GM18520 (cell line): ENCODE results near the gene RBM33.

ENCODE experiments used
- ATAC-seq: cut with Tn5 transposase; IDR thresholded peaks from one replicate; pipeline ENCODE4 v1.9.1; 2021; ENCODE audit not compliant: unreplicated experiment

RBM33 gene

GRCh38 chr7:155621418-155621980 is 23.0 kb upstream of the RBM33 start:
- ATAC-seq, result no peak

- ATAC-seq, result no peak
These were observed 20.0 kb upstream of the RBM33 start for GRCh38 chr7:155624412-155624811.

- no peak for ATAC-seq
These were observed 18.9 kb upstream of the RBM33 start for GRCh38 chr7:155625557-155625956.

GRCh38 chr7:155629171-155629570 is 15.3 kb upstream of the RBM33 start:
- no peak for ATAC-seq

- no peak for ATAC-seq
These were observed 13.3 kb upstream of the RBM33 start for GRCh38 chr7:155631155-155631554.

- no peak for ATAC-seq
These were observed 8.6 kb upstream of the RBM33 start for GRCh38 chr7:155635817-155636216.

- no peak for ATAC-seq
These were observed 7.3 kb upstream of the RBM33 start for GRCh38 chr7:155637155-155637554.

- ATAC-seq, result no peak
These were observed 6.1 kb upstream of the RBM33 start for GRCh38 chr7:155638366-155638765.

- no peak for ATAC-seq
These were observed 4.4 kb upstream of the RBM33 start for GRCh38 chr7:155639958-155640520.

- no peak for ATAC-seq
These were observed 3.8 kb upstream of the RBM33 start for GRCh38 chr7:155640629-155641028.

GRCh38 chr7:155643804-155644177 is 670 bp upstream of the RBM33 start:
- ATAC-seq, result peak; percentile 3

GRCh38 chr7:155644971-155645509 is 579 bp downstream of the RBM33 start:
- peak; percentile 12 for ATAC-seq

GRCh38 chr7:155645662-155646061 is 1.2 kb downstream of the RBM33 start:
- no peak for ATAC-seq

GRCh38 chr7:155646669-155647068 is 2.2 kb downstream of the RBM33 start:
- no peak for ATAC-seq

GRCh38 chr7:155647302-155647701 is 2.8 kb downstream of the RBM33 start:
- no peak for ATAC-seq

- no peak for ATAC-seq
These were observed 3.3 kb downstream of the RBM33 start for GRCh38 chr7:155647734-155648133.

GRCh38 chr7:155648752-155649339 is 4.4 kb downstream of the RBM33 start:
- ATAC-seq, result no peak

GRCh38 chr7:155649588-155649987 is 5.1 kb downstream of the RBM33 start:
- ATAC-seq, result no peak

- no peak for ATAC-seq
These were observed 8.0 kb downstream of the RBM33 start for GRCh38 chr7:155652156-155653114.

GRCh38 chr7:155653803-155654202 is 9.3 kb downstream of the RBM33 start:
- ATAC-seq, result no peak

- ATAC-seq, result no peak
These were observed 12.4 kb downstream of the RBM33 start for GRCh38 chr7:155656891-155657290.
